Inflammatory macrophage treated with lipopolysaccharide for 4 hours (primary cell): ENCODE data around the gene MCF2L.

ENCODE experiments used
- DNase-seq: peaks from one replicate; pipeline ENCODE4 v3.0.0-alpha.2; 2020

MCF2L gene

GRCh38 chr13:113117911-113118260, 148.9 kb downstream of the MCF2L start:
- DNase-seq: no peak

- no peak for DNase-seq
Measured at GRCh38 chr13:113118261-113119021, 149.4 kb downstream of the MCF2L start.

GRCh38 chr13:113119166-113119821, 150.3 kb downstream of the MCF2L start:
- no peak for DNase-seq

GRCh38 chr13:113119822-113120189, 150.8 kb downstream of the MCF2L start:
- DNase-seq: no peak

GRCh38 chr13:113120300-113121182, 151.5 kb downstream of the MCF2L start:
- no peak for DNase-seq

- no peak for DNase-seq
Measured at GRCh38 chr13:113121183-113121927, 152.3 kb downstream of the MCF2L start.

- no peak for DNase-seq
Measured at GRCh38 chr13:113121928-113122471, 153.0 kb downstream of the MCF2L start.

- no peak for DNase-seq
Measured at GRCh38 chr13:113122550-113123225, 153.7 kb downstream of the MCF2L start, which contains the start of gene F10. Gene F10 (plus strand): TSS chr13:113122799. CDS start chr13:113122856, 57 bp downstream.

GRCh38 chr13:113123226-113124201, 154.5 kb downstream of the MCF2L start:
- DNase-seq: no peak

- DNase-seq: no peak
Measured at GRCh38 chr13:113124211-113124970, 155.4 kb downstream of the MCF2L start.

GRCh38 chr13:113125506-113126264, 156.7 kb downstream of the MCF2L start:
- DNase-seq: no peak

GRCh38 chr13:113126265-113127150, 157.5 kb downstream of the MCF2L start:
- DNase-seq: no peak

- DNase-seq: no peak
Measured at GRCh38 chr13:113129480-113129879, 160.5 kb downstream of the MCF2L start.

- no peak for DNase-seq
Measured at GRCh38 chr13:113129921-113130750, 161.1 kb downstream of the MCF2L start.

- DNase-seq: no peak
Measured at GRCh38 chr13:113135281-113135760, 166.3 kb downstream of the MCF2L start.

- no peak for DNase-seq
Measured at GRCh38 chr13:113137691-113138298, 168.8 kb downstream of the MCF2L start.
